ENCODE data around the gene ERBB4.

GRCh38 chr2:211453311-211453887, 1085.2 kb downstream of the ERBB4 start:
- TF ChIP-seq CTCF (conservative IDR thresholded peaks at IDR 0.05; ENCODE audit: low read length) (no peak), EZH2phosphoT487 (IDR thresholded peaks at IDR 0.05; ENCODE audit: borderline replicate concordance, low read depth, low read length) (no peak)
